Prostate gland (tissue), 2 donors: Measurements from ENCODE around the gene ZNF563. TPM values are rescaled to one million over a fixed set of nuclear protein-coding genes. Genes with fewer than 3 reads are reported as not detected.
A peak's percentile ranks its signal among the peaks of the same experiment; 100 is the strongest.

ENCODE experiments used
- DNase-seq: peaks from one replicate; pipeline ENCODE4 v3.0.0-alpha.2; 2019; ENCODE audit warnings: low spot score
- H3K27ac ChIP-seq, 2 donors: fragments of 200-600 bp; sonication (generic); 2 replicates each; pipeline ENCODE4 v1.5.1; 2017 to 2019
- H3K27me3 ChIP-seq: fragments of 200-600 bp; sonication (generic); replicated peaks from 2 replicates; pipeline ENCODE4 v1.5.1; 2019; ENCODE audit not compliant: insufficient read depth
- H3K36me3 ChIP-seq, 2 donors: fragments of 200-600 bp; sonication (generic); 1 replicate in 1 of 2; 2 replicates in 1 of 2; pipeline versions ENCODE4 v1.5.1 to v1.8.1; 2017 to 2019
- H3K4me1 ChIP-seq: fragments of 200-600 bp; sonication (generic); replicated peaks from 2 replicates; pipeline ENCODE4 v1.5.1; 2019
- H3K4me3 ChIP-seq, 2 donors: fragments of 200-600 bp; sonication (generic); 2 replicates each; pipeline ENCODE4 v1.5.1; 2017 to 2019
- H3K9me3 ChIP-seq: fragments of 200-600 bp; sonication (generic); 2 replicates; pipeline ENCODE4 v1.5.1; 2017
- CTCF ChIP-seq, 4 experiments: fragments of 200-600 bp in 2 of 4; fragments of 450-650 bp in 2 of 4; sonication (generic) in 2 of 4; IDR thresholded peaks; 1 replicate in 3 of 4; 2 replicates in 1 of 4; pipeline ENCODE4 v1.5.1; 2016 to 2019; ENCODE audit warnings: antibody characterized with exemption in 4 of 4, mild to moderate bottlenecking in 2 of 4, moderate library complexity in 2 of 4
- POLR2A ChIP-seq: fragments of 450-650 bp; IDR thresholded peaks from one replicate; pipeline ENCODE4 v1.6.1; 2016; ENCODE audit warnings: antibody characterized with exemption, mild to moderate bottlenecking
- POLR2AphosphoS5 ChIP-seq: sonication (generic); formaldehyde crosslinking; IDR thresholded peaks from one replicate; pipeline ENCODE4 v1.6.1; 2017; ENCODE audit warnings: antibody characterized with exemption
- WGBS: methylation state at CpG from one replicate; pipeline ENCODE4 v1.1.5; 2018; 5-methylcytosine and 5-hydroxymethylcytosine counted together
- intact Hi-C: fragments of 100-400 bp; cut with DNase I; formaldehyde crosslinking; loops from one replicate; pipeline ENCODE4 v1.14.2; 2022
- total RNA-seq, 2 donors: library from RNA; depleted of rRNA; stranded (reverse); fragments of >200 nt; gene quantifications; one replicate each; pipeline ENCODE4 v1.1.0, GENCODE V29; 2016

Gene ZNF563
- total RNA-seq, 2 donors from 2014 or later, result 16.7 to 23.6 TPM

- Histone ChIP-seq H3K27ac (no peak overlapping the region), H3K36me3 (no peaks in the 10 kb centered on the region), H3K9me3 (no peaks in the 10 kb centered on the region), H3K4me3 (no peak overlapping the region), H3K4me1 (no peaks in the 10 kb centered on the region), H3K27me3 (no peaks in the 10 kb centered on the region)
- WGBS, result 98% methylated on average over 8 of the region's 8 CpGs
- no peak for DNase-seq
- TF ChIP-seq POLR2A (no peak), CTCF (IDR thresholded peaks at IDR 0.05) (no peak), POLR2AphosphoS5 (no peak)
- intact Hi-C loops, result no loop called here
Measured at GRCh38 chr19:12350185-12350889, 16.9 kb upstream of the ZNF563 start.

GRCh38 chr19:12346896-12347295, 13.5 kb upstream of the ZNF563 start:
- no peak overlapping the region for H3K27ac ChIP-seq
- WGBS, result 70% methylated on average over 2 of the region's 2 CpGs
- TF ChIP-seq POLR2AphosphoS5 (no peak), POLR2A (no peak), CTCF (IDR thresholded peaks at IDR 0.05) (no peak)
- DNase-seq, result no peak
- intact Hi-C loops, result no loop called here
- no peaks in the 10 kb centered on the region for H3K27me3 ChIP-seq
- H3K9me3 ChIP-seq, result no peaks in the 10 kb centered on the region
- H3K36me3 ChIP-seq, result no peaks in the 10 kb centered on the region
- no peaks in the 10 kb centered on the region for H3K4me1 ChIP-seq
- H3K4me3 ChIP-seq, result no peak overlapping the region

- DNase-seq, result no peak
- no peak overlapping the region for H3K27ac ChIP-seq
- no peaks in the 10 kb centered on the region for H3K9me3 ChIP-seq
- no peaks in the 10 kb centered on the region for H3K4me1 ChIP-seq
- H3K27me3 ChIP-seq, result no peaks in the 10 kb centered on the region
- H3K36me3 ChIP-seq, result no peaks in the 10 kb centered on the region
- WGBS, result 92% methylated on average over 1 of the region's 1 CpG
- no peak overlapping the region for H3K4me3 ChIP-seq
- no peak for TF ChIP-seq POLR2A
- no peak for TF ChIP-seq CTCF (IDR thresholded peaks at IDR 0.05)
- no peak for TF ChIP-seq POLR2AphosphoS5
- intact Hi-C loops, result no loop called here
Measured at GRCh38 chr19:12345197-12345596, 11.8 kb upstream of the ZNF563 start.

- intact Hi-C loops, result no loop called here
- TF ChIP-seq POLR2A (no peak), CTCF (IDR thresholded peaks at IDR 0.05) (no peak), POLR2AphosphoS5 (no peak)
- Histone ChIP-seq H3K27ac (peak overlapping the region in 1 of 2 donors; percentile 94), H3K4me1 (no peaks in the 10 kb centered on the region), H3K9me3 (no peaks in the 10 kb centered on the region), H3K27me3 (no peaks in the 10 kb centered on the region), H3K36me3 (no peaks in the 10 kb centered on the region), H3K4me3 (no peak overlapping the region)
- 77% methylated on average over 4 of the region's 4 CpGs for WGBS
- DNase-seq, result no peak
Measured at GRCh38 chr19:12331211-12331941, 2.1 kb downstream of the ZNF563 start.
